ENCODE measurements around the gene ARID5A. TPM values are rescaled to one million over a fixed set of nuclear protein-coding genes. Genes with fewer than 3 reads are reported as not detected.

Gene ARID5A
- total and polyA plus RNA-seq, 10 of the 15 experiments (the other 5 are each of a cell fraction or from before 2014, with no cell fraction given): 0.76 to 87.1 (median 37.6) TPM

GRCh38 chr2:96549466-96549785 is 12.9 kb downstream of the ARID5A start:
- no peak overlapping the region for H3K9ac ChIP-seq (ENCODE audit: control insufficient read depth, insufficient read depth, low read length)
- no TSS peak for BruUV-seq (replicated peaks)
- no peak overlapping the region for H3K4me3 ChIP-seq
- ATAC-seq (no peak), DNase-seq (ENCODE audit: low read depth, low spot score) (no peak), FAIRE-seq (no peak)
- CTCF ChIA-PET: interaction anchor here (0.6 to 1.9 kb wide), 2 partner anchors 39 to 68 kb away, joined by 3 to 6 read pairs; no protein-coding TSS in a partner anchor
- POLR2A ChIA-PET: no interaction called here
- H3K27me3 ChIP-seq (replicated peaks in 1 of 2; ENCODE audit: control insufficient read depth in 2 of 2, insufficient read depth in 2 of 2, low read length in 1 of 2): no peaks in the 10 kb centered on the region
- in situ Hi-C loops (cut with MboI) (no loop called here), intact Hi-C loops (cut with micrococcal nuclease; ENCODE audit: unreplicated experiment) (no loop called here)
- H4K20me1 ChIP-seq (ENCODE audit: control insufficient read depth, insufficient read depth): peaks cover 9% of the 10 kb centered on the region
- no peak overlapping the region for H3K27ac ChIP-seq (ENCODE audit: control insufficient read depth, insufficient read depth)
- 82% methylated on average over 4 of the region's 4 CpGs for WGBS (ENCODE audit: insufficient coverage, insufficient replicate concordance, low lambda C conversion rate, missing lambda C conversion rate)
- no peak overlapping the region for H3K4me2 ChIP-seq (ENCODE audit: control insufficient read depth, insufficient read depth)
- SMC1A ChIA-PET (ENCODE audit: uncharacterized antibody, unreplicated experiment): no interaction called here
- peaks cover 20 to 43% of the 10 kb centered on the region in 2 experiments for H3K36me3 ChIP-seq (ENCODE audit: control insufficient read depth in 2 of 2, insufficient read depth in 2 of 2, low read length in 1 of 2)
- RAD21 ChIA-PET (ENCODE audit: unreplicated experiment): interaction anchor here (1.0 kb wide), 1 partner anchor 21 kb away, joined by 4 read pairs; no protein-coding TSS in a partner anchor
- TF ChIP-seq POLR2A (IDR thresholded peaks at IDR 0.05; ENCODE audit: low read depth, low read length) (0 out of 2 replicates have a peak, but pooled peaks have one; percentile 43), ZNF592 (IDR thresholded peaks at IDR 0.05) (no peak)
- H3K79me2 ChIP-seq (ENCODE audit: control insufficient read depth, insufficient read depth, low read length): peaks cover 22% of the 10 kb centered on the region
- no peaks in the 10 kb centered on the region for H3K9me3 ChIP-seq (replicated peaks; ENCODE audit: control insufficient read depth, insufficient read depth, low read length)
- no peak overlapping the region for H2AFZ ChIP-seq (ENCODE audit: control insufficient read depth, low read depth, low read length)
- H3K4me1 ChIP-seq (ENCODE audit: control insufficient read depth, insufficient read depth, low read length): peaks cover 4% of the 10 kb centered on the region

All from GM12878 (cell line).